Neutrophil (primary cell): ENCODE measurements around the gene ATF5.

ENCODE experiments used
- H3K27ac ChIP-seq: fragments of 200-600 bp; sonication (generic); 2 replicates; pipeline ENCODE4 v1.5.1; 2016; ENCODE audit warnings: mild to moderate bottlenecking, moderate library complexity
- H3K27me3 ChIP-seq: fragments of 200-600 bp; sonication (generic); 2 replicates; pipeline ENCODE4 v1.6.0; 2016; ENCODE audit warnings: mild to moderate bottlenecking
- H3K36me3 ChIP-seq: fragments of 200-600 bp; sonication (generic); 2 replicates; pipeline ENCODE4 v1.5.1; 2017
- H3K4me1 ChIP-seq, 2 experiments: fragments of 200-600 bp in 1 of 2; sonication (generic) in 1 of 2; 1 replicate in 1 of 2; 2 replicates in 1 of 2; pipeline versions ENCODE4 v1.5.1 to v1.6.1; 2013 to 2016; ENCODE audit warnings: low read depth in 1 of 2, low read length in 1 of 2, mild to moderate bottlenecking in 1 of 2, moderate library complexity in 1 of 2; ENCODE audit not compliant: control insufficient read depth in 1 of 2, insufficient read depth in 1 of 2
- H3K4me3 ChIP-seq, 2 experiments: fragments of 200-600 bp in 1 of 2; sonication (generic) in 1 of 2; 1 replicate in 1 of 2; 2 replicates in 1 of 2; pipeline ENCODE4 v1.5.1; 2013 to 2016; ENCODE audit warnings: low read depth in 1 of 2, low read length in 1 of 2, mild to moderate bottlenecking in 1 of 2, moderate library complexity in 1 of 2
- H3K9me3 ChIP-seq: fragments of 200-600 bp; sonication (generic); 2 replicates; pipeline ENCODE4 v1.5.1; 2016
- CTCF ChIP-seq: fragments of 200-600 bp; sonication (generic); IDR thresholded peaks from 2 replicates; pipeline ENCODE4 v1.5.1; 2016; ENCODE audit warnings: antibody characterized with exemption

ATF5 gene

GRCh38 chr19:49976496-49976895 is 47.5 kb downstream of the ATF5 start:
- Histone ChIP-seq H3K27me3 (no peaks in the 10 kb centered on the region), H3K4me1 (no peaks in the 10 kb centered on the region), H3K36me3 (peaks cover 70% of the 10 kb centered on the region), H3K27ac (no peak overlapping the region), H3K4me3 (no peak overlapping the region), H3K9me3 (no peaks in the 10 kb centered on the region)
- no peak for TF ChIP-seq CTCF

GRCh38 chr19:49977076-49977475 is 48.1 kb downstream of the ATF5 start:
- no peak overlapping the region for H3K4me3 ChIP-seq
- H3K36me3 ChIP-seq, result peaks cover 76% of the 10 kb centered on the region
- no peaks in the 10 kb centered on the region for H3K4me1 ChIP-seq
- TF ChIP-seq CTCF, result no peak
- H3K27me3 ChIP-seq, result no peaks in the 10 kb centered on the region
- no peaks in the 10 kb centered on the region for H3K9me3 ChIP-seq
- H3K27ac ChIP-seq, result no peak overlapping the region

- no peak overlapping the region for H3K4me3 ChIP-seq
- H3K36me3 ChIP-seq, result peaks cover 83% of the 10 kb centered on the region
- no peaks in the 10 kb centered on the region for H3K27me3 ChIP-seq
- H3K4me1 ChIP-seq, result no peaks in the 10 kb centered on the region
- H3K9me3 ChIP-seq, result no peaks in the 10 kb centered on the region
- no peak overlapping the region for H3K27ac ChIP-seq
- TF ChIP-seq CTCF, result no peak
These were observed 48.9 kb downstream of the ATF5 start for GRCh38 chr19:49977881-49978280.

- H3K4me3 ChIP-seq, result no peak overlapping the region
- peaks cover 87% of the 10 kb centered on the region for H3K36me3 ChIP-seq
- H3K4me1 ChIP-seq, result no peaks in the 10 kb centered on the region
- H3K27ac ChIP-seq, result no peak overlapping the region
- no peaks in the 10 kb centered on the region for H3K9me3 ChIP-seq
- no peaks in the 10 kb centered on the region for H3K27me3 ChIP-seq
- no peak for TF ChIP-seq CTCF
These were observed 49.3 kb downstream of the ATF5 start for GRCh38 chr19:49978324-49978723.

- H3K9me3 ChIP-seq, result no peaks in the 10 kb centered on the region
- H3K27ac ChIP-seq, result no peak overlapping the region
- no peaks in the 10 kb centered on the region for H3K27me3 ChIP-seq
- no peak overlapping the region for H3K4me3 ChIP-seq
- H3K4me1 ChIP-seq, result peaks cover 5 to 7% of the 10 kb centered on the region in 2 experiments
- TF ChIP-seq CTCF, result no peak
- peaks cover 95% of the 10 kb centered on the region for H3K36me3 ChIP-seq
These were observed 52.9 kb downstream of the ATF5 start for GRCh38 chr19:49981603-49982593.
